GM18951 (cell line): ENCODE measurements around the gene MAPK8.
"Not testable (repeated sequence)": the region's sequence is repeated elsewhere in the genome, so short reads cannot be mapped to it uniquely, and the experiment has no call there.

Source experiments
- POLR2A ChIP-seq: IDR thresholded peaks from 4 replicates; pipeline ENCODE4 v1.6.1; 2011; ENCODE audit warnings: mild to moderate bottlenecking; ENCODE audit not compliant: insufficient read length, insufficient read depth; ENCODE audit errors: extremely low read depth
- in situ Hi-C: fragments of 300-500 bp; cut with MboI; formaldehyde crosslinking; loops from one replicate; pipeline ENCODE4 v1.12.0; 2022; ENCODE audit warnings: low sequenced_read_pairs, mixed read lengths, inconsistent platforms; ENCODE audit not compliant: unreplicated experiment

MAPK8 gene

DNA sequence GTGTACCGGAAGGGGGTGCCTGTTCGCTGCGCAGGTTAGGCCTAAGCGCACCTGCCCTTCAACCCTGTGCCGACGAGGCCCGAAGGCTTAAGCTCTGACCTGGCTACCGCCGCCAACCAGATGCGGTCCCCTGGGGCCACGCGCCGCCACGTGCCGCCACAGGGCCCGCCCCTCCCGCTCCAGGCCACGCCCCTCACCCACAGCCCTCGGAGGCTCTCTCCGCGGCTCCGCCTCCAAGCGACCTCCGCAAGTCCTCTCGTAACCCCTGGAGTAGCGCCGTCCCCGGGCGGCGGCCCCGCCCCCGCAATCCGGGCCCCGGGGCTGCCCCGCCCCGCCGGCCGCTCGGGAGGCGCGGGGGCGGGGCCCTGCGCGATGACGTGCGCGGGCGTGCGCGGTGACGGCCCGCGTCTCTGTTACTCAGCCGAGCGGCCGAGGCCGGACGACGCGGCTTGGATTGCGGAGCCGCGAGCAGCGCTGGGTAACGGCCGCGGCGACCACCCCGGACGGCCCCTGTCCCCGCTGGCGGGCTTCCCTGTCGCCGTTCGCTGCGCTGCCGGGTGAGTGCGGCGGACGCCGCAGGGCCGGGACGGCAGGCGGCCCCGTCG, at the start of gene MAPK8:
MAPK8 (plus strand) TSS at position 413 of the 605 bp plus-strand sequence. CDS start 94,984 bp downstream, outside the sequence.
- in situ Hi-C loops: no loop called here
- TF ChIP-seq POLR2A: peak; percentile 90

DNA sequence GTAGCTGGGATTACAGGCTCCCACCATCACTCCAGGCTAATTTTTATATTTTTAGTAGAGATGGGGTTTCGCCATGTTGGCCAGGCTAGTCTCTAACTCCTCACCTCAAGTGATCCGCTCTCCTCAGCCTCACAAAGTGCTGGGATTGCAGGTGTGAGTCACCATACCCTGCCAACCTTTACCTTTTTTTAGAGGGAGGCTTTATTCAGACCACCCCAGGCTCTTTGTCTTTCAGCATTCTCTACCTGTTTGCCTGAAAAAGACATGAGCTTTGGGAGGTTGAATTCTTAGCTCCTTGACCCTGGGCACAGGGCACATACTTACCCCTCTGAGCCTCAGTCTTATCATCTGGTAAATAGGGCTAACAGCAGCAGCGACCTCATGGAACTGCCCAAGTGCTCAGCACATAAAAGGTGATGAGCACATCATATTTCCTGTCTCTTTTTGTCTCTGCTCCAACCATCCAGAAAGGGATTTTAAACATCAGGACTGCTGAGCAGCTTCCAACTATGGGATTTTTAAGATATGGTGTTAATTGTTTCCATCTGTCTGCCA, 49.0 kb upstream of the MAPK8 start:
- TF ChIP-seq POLR2A: no peak
- in situ Hi-C loops: no loop called here

DNA sequence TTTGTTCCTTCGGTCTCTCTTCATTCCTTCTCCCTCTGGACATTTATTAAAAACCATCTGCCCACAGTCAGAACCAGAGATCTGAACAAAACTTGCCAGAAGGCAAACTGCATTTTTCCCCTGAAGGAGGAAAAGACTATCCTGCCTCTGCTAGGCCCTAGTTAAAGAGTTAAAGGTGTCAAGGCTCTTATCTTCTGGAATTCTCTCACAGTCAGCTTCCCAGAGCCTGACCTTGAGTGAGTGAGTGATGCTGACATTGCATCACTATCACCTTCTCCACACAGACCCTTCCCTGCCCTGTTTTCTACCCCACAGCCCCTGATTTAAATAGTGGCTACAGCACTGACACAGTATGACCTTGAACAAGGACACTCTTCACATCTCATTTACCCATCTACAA, 48.4 kb upstream of the MAPK8 start:
- in situ Hi-C loops: no loop called here
- no peak for TF ChIP-seq POLR2A

DNA sequence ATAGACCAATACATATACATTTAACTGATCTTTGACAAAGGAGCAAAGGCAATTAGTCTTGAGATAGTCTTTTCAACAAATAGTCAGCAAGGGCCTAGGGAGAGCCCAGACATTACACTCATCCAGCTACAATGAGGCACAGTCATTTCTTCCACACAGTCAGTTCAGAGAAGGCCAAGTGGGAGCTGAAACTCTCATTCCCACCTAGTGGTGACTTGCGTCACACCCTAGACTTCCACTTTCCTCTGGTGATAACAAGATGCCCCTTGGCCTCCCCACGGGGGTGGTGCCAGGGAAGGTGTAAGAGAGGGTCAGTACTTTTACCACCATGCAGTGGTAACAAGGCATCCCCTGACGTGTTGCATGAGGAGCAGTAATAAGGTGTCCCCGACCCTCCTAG, 39.9 kb upstream of the MAPK8 start:
- in situ Hi-C loops: no loop called here

DNA sequence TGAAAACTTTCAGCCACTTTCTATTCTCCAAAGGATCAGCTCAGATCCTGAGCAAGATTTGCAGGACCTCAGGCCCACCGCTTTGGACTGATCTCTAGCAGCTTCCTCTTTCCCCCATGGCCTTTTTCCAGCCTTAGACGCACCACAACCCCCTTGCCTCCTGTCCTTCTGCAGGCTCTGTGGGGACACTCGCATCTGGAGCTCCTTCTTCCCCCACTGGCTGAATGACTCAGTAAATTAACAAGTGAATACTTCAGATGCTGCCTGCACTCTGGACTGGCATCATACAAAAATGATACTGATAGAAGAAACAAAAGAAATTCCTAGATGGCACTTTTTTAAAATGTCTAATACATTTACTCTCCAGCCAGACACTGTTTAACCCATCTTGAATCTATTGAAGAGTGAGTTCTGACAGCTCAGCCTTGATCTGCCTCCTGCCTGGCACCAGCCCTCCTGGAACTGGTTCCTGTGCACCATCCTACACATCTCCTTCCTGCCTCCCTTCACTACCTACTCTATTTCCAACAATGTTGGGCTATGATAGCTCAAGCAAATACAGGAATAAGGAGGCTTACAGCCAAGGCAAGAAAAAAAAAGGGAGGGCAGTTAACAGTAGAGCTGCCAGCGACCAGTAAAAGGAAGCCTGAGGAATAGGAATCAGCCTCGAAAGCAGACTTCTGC, 35.3 kb upstream of the MAPK8 start:
- TF ChIP-seq POLR2A: no peak
- in situ Hi-C loops: no loop called here

More for the DNA sequence above, 39.9 kb upstream of the MAPK8 start:
- no peak for TF ChIP-seq POLR2A

DNA sequence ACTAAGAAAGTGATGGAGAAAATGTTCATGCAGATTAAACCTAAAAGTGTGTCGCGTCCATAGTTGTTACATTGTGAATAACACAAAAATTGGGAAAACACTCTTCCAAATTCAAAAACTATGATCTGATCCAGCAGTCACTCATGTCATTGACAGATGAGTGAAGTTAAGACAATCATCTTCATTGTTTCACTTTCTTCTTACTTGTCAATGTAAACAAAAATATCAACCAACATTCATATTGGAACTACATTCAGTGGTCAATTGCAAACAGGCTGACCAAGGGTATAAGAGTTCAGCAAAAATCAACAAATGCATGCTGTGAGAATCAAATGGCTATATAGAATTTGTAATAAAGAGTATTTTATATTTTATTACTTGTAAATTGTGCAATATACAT, 33.8 kb upstream of the MAPK8 start:
- TF ChIP-seq POLR2A: no peak
- in situ Hi-C loops: no loop called here

DNA sequence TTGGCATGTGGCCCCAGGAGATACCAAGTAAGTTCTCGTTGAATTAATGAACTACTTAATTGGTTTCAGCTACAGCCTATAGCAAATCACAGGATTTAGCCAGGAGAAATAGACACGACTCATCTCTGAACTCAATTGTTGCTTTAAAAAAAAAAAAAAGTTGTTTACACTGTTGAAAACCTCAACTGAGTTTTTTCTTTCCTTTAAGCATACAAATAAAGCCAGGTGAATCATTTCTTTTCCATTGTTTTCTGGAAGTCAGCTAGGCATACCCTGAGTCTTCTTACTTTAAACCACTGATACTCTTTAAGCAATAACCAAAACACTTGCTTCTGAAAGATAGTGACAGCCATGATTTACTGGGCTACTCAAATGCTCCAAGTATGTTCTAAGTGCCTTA, 32.7 kb upstream of the MAPK8 start:
- in situ Hi-C loops: no loop called here
- no peak for TF ChIP-seq POLR2A

DNA sequence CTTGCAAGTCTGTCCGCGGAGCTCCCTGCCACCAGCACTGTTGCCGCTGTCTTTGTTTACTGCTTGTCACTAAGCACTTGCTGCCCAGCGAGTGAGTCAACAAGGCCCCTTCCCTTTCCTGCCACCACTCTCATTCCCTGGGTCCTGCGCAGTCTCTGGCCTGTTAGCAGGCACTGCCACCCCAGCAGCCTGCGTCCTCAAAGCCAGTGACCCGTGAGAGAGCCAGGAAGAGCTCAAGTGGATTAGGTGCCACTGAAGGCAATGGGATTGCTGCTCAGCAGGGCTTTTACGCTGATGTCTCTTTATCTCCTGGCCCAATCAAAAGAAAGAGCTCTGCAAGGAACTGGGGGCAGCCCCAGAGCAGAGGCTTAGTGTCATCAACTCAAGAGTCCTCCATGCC, 31.8 kb upstream of the MAPK8 start, which contains the start of gene FRMPD2:
FRMPD2 (minus strand) TSS at position 61 of the 400 bp plus-strand sequence. CDS start 129 bp downstream, outside the sequence.
- no peak for TF ChIP-seq POLR2A
- in situ Hi-C loops: no loop called here

DNA sequence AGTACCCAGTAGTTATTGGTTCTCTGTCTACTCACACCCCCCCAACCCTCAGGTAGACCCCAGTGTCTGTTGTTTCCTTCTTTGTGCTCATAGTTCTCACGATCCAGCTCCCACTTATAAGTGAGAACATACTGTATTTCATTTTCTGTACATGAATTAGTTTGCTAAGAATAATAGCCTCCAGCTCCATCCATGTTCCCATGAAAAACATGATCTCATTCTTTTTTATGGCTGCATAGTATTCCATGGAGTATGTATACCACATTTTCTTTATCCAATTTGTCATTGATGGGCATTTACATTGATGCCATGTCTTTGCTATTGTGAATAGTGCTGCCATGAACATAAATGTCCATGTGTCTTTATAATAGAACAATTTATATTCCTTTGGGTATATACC, 29.4 kb upstream of the MAPK8 start:
- in situ Hi-C loops: no loop called here

DNA sequence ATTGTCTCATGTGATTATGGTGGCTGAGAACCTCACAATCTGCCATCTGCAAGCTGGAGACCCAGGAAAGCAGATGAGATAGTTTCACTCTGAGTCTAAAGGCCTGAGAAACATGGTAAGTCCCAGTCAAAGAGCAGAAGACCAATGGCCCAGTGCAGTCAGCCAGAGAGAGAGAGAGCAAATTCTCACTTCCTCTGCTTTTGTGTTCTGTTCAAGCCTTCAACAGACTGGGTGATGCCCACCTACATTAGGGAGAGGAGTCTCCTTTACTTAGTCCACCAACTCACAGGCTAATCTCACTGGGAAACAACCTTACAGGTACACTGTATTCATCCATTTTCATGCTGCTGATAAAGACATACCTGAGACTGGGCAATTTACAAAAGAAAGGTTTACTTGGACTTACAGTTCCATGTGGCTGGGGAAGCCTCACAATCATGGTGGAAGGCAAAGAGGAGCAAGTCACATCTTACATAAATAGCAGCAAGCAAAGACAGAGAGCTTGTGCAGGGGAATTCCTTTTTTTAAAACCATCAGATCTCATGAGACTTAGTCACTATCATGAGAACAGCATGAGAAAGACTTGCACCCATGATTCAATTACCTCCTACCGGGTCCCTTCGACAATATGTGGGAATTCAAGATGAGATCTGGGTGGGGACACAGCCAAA, 27.3 kb upstream of the MAPK8 start:
- TF ChIP-seq POLR2A: no peak
- in situ Hi-C loops: no loop called here

More for the DNA sequence above, 29.4 kb upstream of the MAPK8 start:
- TF ChIP-seq POLR2A: no peak

DNA sequence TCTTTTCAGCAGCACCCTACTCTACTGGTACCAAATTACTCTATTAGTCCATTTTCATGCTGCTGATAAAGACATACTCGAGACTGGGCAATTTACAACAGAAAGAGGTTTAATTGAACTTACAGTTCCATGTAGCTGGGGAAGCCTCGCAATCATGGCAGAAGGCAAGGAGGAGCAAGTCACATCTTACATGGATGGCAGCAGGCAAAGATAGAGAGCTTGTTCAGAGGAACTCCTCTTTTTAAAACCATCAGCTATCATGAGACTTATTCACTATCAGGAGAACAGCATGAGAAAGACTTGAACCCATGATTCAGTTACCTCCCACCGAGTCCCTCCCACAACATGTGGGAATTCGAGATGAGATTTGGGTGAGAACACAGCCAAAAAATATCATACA, 24.8 kb upstream of the MAPK8 start:
- in situ Hi-C loops: not testable (repeated sequence)

DNA sequence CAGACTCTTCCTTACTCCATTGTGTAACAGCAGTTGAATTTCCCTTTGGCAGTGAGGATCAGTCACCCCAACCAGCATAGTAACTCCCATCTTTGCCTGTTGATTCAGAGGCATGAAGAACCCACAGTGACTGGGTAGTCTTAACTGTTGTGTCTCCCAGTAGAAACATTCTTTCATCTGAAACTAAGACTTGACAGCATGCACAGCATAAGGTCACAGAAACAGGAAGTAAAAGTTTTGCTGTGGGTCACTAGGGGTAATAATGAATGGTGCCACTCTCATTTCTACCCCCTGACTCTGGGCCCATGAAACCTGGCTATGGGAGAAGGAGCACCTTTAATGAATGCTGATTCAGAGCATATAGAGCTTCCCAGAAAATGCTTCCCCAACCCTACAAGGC, 23.6 kb upstream of the MAPK8 start:
- in situ Hi-C loops: no loop called here
- TF ChIP-seq POLR2A: no peak

DNA sequence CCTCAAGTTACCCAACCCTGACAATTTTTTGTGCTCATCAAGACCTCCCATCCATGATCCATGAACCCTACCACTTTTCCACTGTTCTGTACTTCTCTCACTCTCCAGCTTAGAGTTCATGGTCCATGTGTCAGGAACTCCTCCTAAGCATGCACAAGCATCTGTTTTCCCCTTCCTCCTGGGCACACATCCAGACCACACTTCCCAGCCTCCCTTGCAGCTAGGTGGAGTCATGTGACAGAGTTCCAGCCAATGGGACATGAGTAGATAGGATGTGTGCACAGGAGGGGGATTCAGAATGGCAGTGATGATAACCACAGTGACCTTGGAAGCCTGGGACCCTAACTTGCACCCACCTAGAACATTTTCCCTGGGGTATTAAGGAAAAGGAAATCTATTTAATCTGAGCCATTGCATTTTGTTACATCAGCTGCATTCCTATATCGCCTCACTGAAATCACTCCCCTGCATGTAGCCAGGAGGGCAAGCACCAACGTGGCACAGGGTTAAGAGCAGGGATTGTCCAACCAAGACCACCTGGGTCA, 22.4 kb upstream of the MAPK8 start:
- in situ Hi-C loops: no loop called here

More for the DNA sequence above, 22.4 kb upstream of the MAPK8 start:
- TF ChIP-seq POLR2A: no peak
